ENCODE measurements around the gene TAF4. TPM values are rescaled to one million over a fixed set of nuclear protein-coding genes. Genes with fewer than 3 reads are reported as not detected.

The TAF4 gene
- polyA plus RNA-seq, 4 donors = 4.6 to 18.3 (median 7.9) TPM

DNA sequence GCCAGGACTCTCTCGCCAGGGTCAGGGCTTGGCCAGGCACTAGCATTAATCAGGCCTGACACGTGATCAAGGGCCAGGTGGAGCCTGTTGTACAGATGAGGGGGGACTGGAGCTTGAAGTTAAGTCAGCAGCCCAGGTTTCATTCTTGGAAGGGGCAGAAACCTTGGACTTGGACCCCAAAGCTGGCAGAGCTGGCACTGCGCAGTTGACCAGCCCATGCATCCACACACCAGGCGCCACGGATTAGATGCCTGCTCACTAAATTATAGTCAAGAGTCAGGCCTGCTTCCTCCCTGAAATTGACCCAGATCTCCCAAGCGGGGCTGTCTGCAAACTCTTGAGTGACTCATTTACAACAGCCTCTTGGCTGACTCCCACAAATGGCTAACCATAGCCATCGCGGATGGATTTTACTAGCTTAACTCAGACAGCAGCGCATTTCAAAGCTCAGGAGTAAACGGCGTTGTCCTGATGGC lies 4.1 kb upstream of the TAF4 start:
- 14 to 57% (median 44%) methylated on average over 11 of the region's 11 CpGs for WGBS, 3 donors
- Histone ChIP-seq H3K36me3 (ENCODE audit: control insufficient read depth in 3 of 3, insufficient read depth in 2 of 3, low read depth in 1 of 3, low read length in 3 of 3) (no peaks in the 10 kb centered on the region), H3K27me3 (ENCODE audit: control insufficient read depth in 3 of 3, insufficient read depth in 3 of 3, low read length in 3 of 3) (no peaks in the 10 kb centered on the region), H3K4me1 (ENCODE audit: control insufficient read depth in 3 of 3, insufficient read depth in 2 of 3, low read depth in 1 of 3, low read length in 2 of 3) (peaks cover 4 to 32% (median 12%) of the 10 kb centered on the region in 3 donors), H3K4me3 (ENCODE audit: low read depth in 1 of 3, low read length in 3 of 3) (no peak overlapping the region), H3K27ac (ENCODE audit: low read depth in 1 of 3, low read length in 2 of 3) (peak overlapping the region; percentile 33 to 70 (median 56)), H3K9me3 (ENCODE audit: control insufficient read depth in 2 of 2, insufficient read depth in 1 of 2, low read depth in 1 of 2, low read length in 1 of 2) (peaks cover 0 to 15% of the 10 kb centered on the region in 2 donors)
- FAIRE-seq (no peak), DNase-seq (peak; percentile 41 to 77)

DNA sequence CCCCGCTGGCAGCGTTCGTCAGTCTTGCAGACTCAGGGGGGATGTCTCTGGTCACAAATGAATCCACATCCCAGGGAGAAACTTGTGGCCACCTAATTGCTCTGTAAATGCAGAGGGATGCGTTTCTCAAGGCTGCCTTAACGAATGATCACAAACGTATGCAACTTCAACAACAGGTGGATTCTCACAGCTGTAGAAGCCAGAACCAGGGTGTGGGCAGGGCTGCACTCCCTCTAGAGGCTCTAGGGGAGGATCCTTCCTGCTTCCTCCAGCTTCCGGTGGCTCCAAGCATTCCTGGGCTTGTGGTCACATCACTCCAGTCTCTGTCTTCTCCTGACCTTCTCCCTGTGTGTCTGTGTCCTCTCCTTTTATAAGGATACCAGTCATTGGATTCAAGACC lies 3.3 kb upstream of the TAF4 start:
- 59 to 75% (median 74%) methylated on average over 7 of the region's 7 CpGs for WGBS, 3 donors
- Histone ChIP-seq H3K27me3 (ENCODE audit: control insufficient read depth in 3 of 3, insufficient read depth in 3 of 3, low read length in 3 of 3) (no peaks in the 10 kb centered on the region), H3K27ac (ENCODE audit: low read depth in 1 of 3, low read length in 2 of 3) (peak overlapping the region in 2 of 3 donors; percentile 56 to 70), H3K36me3 (ENCODE audit: control insufficient read depth in 3 of 3, insufficient read depth in 2 of 3, low read depth in 1 of 3, low read length in 3 of 3) (peaks cover 0 to 1% (median 0%) of the 10 kb centered on the region in 3 donors), H3K4me3 (ENCODE audit: low read depth in 1 of 3, low read length in 3 of 3) (no peak overlapping the region), H3K9me3 (ENCODE audit: control insufficient read depth in 2 of 2, insufficient read depth in 1 of 2, low read depth in 1 of 2, low read length in 1 of 2) (peaks cover 0 to 12% of the 10 kb centered on the region in 2 donors), H3K4me1 (ENCODE audit: control insufficient read depth in 3 of 3, insufficient read depth in 2 of 3, low read depth in 1 of 3, low read length in 2 of 3) (peaks cover 6 to 33% (median 12%) of the 10 kb centered on the region in 3 donors)
- DNase-seq = peak in 1 of 2 donors; percentile 29
- FAIRE-seq = no peak

GRCh38 chr20:62067547-62068260 lies 2.0 kb upstream of the TAF4 start:
- Histone ChIP-seq H3K36me3 (ENCODE audit: control insufficient read depth in 3 of 3, insufficient read depth in 2 of 3, low read depth in 1 of 3, low read length in 3 of 3) (peaks cover 0 to 14% (median 0%) of the 10 kb centered on the region in 3 donors), H3K4me3 (ENCODE audit: low read depth in 1 of 3, low read length in 3 of 3) (peak overlapping the region in 1 of 3 donors; percentile 14), H3K27me3 (ENCODE audit: control insufficient read depth in 3 of 3, insufficient read depth in 3 of 3, low read length in 3 of 3) (no peaks in the 10 kb centered on the region), H3K9me3 (ENCODE audit: control insufficient read depth in 2 of 2, insufficient read depth in 1 of 2, low read depth in 1 of 2, low read length in 1 of 2) (no peaks in the 10 kb centered on the region), H3K27ac (ENCODE audit: low read depth in 1 of 3, low read length in 2 of 3) (peak overlapping the region; percentile 95 to 97 (median 96)), H3K4me1 (ENCODE audit: control insufficient read depth in 3 of 3, insufficient read depth in 2 of 3, low read depth in 1 of 3, low read length in 2 of 3) (peaks cover 6 to 41% (median 15%) of the 10 kb centered on the region in 3 donors)
- 27 to 49% (median 40%) methylated on average over 16 to 18 of the region's 18 CpGs for WGBS, 3 donors
- FAIRE-seq (no peak), DNase-seq (peak; percentile 37 to 41)

- Histone ChIP-seq H3K27me3 (ENCODE audit: control insufficient read depth in 3 of 3, insufficient read depth in 3 of 3, low read length in 3 of 3) (no peaks in the 10 kb centered on the region), H3K4me3 (ENCODE audit: low read depth in 1 of 3, low read length in 3 of 3) (peak overlapping the region in 2 of 3 donors; percentile 48 to 69), H3K36me3 (ENCODE audit: control insufficient read depth in 3 of 3, insufficient read depth in 2 of 3, low read depth in 1 of 3, low read length in 3 of 3) (peaks cover 0 to 17% (median 0%) of the 10 kb centered on the region in 3 donors), H3K27ac (ENCODE audit: low read depth in 1 of 3, low read length in 2 of 3) (peak overlapping the region; percentile 95 to 97 (median 96)), H3K9me3 (ENCODE audit: control insufficient read depth in 2 of 2, insufficient read depth in 1 of 2, low read depth in 1 of 2, low read length in 1 of 2) (no peaks in the 10 kb centered on the region), H3K4me1 (ENCODE audit: control insufficient read depth in 3 of 3, insufficient read depth in 2 of 3, low read depth in 1 of 3, low read length in 2 of 3) (peaks cover 6 to 41% (median 15%) of the 10 kb centered on the region in 3 donors)
- 6 to 13% (median 6%) methylated on average over 15 of the region's 15 CpGs for WGBS, 3 donors
- DNase-seq = peak; percentile 91 to 93
- no peak for FAIRE-seq
These were observed 1.3 kb upstream of the TAF4 start for GRCh38 chr20:62066983-62067433.

GRCh38 chr20:62066339-62066982 lies 780 bp upstream of the TAF4 start:
- H3K4me3 ChIP-seq (ENCODE audit: low read depth in 1 of 3, low read length in 3 of 3) = peak overlapping the region; percentile 48 to 76 (median 69)
- peak overlapping the region; percentile 95 to 97 (median 96) for H3K27ac ChIP-seq (ENCODE audit: low read depth in 1 of 3, low read length in 2 of 3)
- no peaks in the 10 kb centered on the region for H3K9me3 ChIP-seq (ENCODE audit: control insufficient read depth in 2 of 2, insufficient read depth in 1 of 2, low read depth in 1 of 2, low read length in 1 of 2)
- FAIRE-seq (no peak), DNase-seq (peak; percentile 69 to 79)
- H3K4me1 ChIP-seq (ENCODE audit: control insufficient read depth in 3 of 3, insufficient read depth in 2 of 3, low read depth in 1 of 3, low read length in 2 of 3) = peaks cover 6 to 41% (median 15%) of the 10 kb centered on the region in 3 donors
- 0 to 1% (median 1%) methylated on average over 29 to 47 of the region's 47 CpGs for WGBS, 3 donors
- H3K27me3 ChIP-seq (ENCODE audit: control insufficient read depth in 3 of 3, insufficient read depth in 3 of 3, low read length in 3 of 3) = no peaks in the 10 kb centered on the region
- H3K36me3 ChIP-seq (ENCODE audit: control insufficient read depth in 3 of 3, insufficient read depth in 2 of 3, low read depth in 1 of 3, low read length in 3 of 3) = peaks cover 0 to 20% (median 0%) of the 10 kb centered on the region in 3 donors

DNA sequence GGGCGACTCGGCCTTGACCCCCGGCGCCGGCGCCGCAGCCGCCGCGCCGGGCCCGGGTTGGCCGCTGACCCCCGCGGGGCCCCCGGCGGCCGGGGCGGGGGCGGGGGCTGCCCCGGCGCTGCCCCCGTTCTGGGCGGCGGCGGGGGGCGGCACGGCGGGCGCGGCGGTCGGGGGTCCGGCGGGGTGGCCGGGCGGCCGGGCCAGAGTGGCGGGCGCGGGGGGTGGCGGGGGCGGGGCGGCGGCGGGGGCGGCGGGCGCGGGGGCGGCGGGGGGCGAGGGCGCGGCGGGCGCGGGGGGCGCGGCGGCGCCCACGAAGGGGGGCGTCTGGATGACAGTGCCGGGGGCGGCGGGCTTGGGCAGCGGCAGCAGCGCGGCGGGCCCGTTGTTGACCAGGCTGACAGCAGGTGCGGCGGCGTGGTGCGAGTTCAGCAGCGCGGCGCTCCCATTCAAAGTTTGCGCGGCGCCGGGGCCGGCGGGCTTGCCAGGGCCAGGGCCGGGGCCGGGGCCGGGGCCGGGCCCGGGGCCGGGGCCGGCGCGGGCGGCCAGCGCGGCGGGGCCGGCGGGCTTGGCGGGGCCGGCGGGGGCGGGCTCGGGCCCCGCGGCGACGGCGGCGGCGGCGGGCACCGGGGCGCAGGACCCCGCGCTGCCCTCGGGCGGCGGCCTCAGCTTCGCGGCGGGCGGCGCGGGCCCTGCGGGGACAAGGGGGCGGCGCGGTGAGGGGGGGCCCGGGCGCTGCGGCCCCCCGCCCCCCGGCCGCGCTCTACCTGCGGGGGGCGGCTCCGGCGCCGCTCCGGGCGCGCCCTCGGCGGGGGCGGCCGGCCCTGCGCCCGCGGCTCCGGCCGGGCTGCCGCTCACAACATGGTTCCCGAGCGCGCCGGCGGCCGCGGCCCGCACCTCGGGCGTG lies 659 bp downstream of the TAF4 start:
- WGBS, 3 donors = 0 to 1% (median 0%) methylated on average over 9 to 165 of the region's 165 CpGs
- FAIRE-seq = no peak
- DNase-seq = peak in 1 of 2 donors; percentile 23
- Histone ChIP-seq H3K4me3 (ENCODE audit: low read depth in 1 of 3, low read length in 3 of 3) (peak overlapping the region; percentile 30 to 93 (median 69)), H3K4me1 (ENCODE audit: control insufficient read depth in 3 of 3, insufficient read depth in 2 of 3, low read depth in 1 of 3, low read length in 2 of 3) (peaks cover 6 to 38% (median 17%) of the 10 kb centered on the region in 3 donors), H3K36me3 (ENCODE audit: control insufficient read depth in 3 of 3, insufficient read depth in 2 of 3, low read depth in 1 of 3, low read length in 3 of 3) (peaks cover 0 to 27% (median 0%) of the 10 kb centered on the region in 3 donors), H3K27me3 (ENCODE audit: control insufficient read depth in 3 of 3, insufficient read depth in 3 of 3, low read length in 3 of 3) (no peaks in the 10 kb centered on the region), H3K9me3 (ENCODE audit: control insufficient read depth in 2 of 2, insufficient read depth in 1 of 2, low read depth in 1 of 2, low read length in 1 of 2) (no peaks in the 10 kb centered on the region), H3K27ac (ENCODE audit: low read depth in 1 of 3, low read length in 2 of 3) (peak overlapping the region in 2 of 3 donors; percentile 33 to 74)

- H3K4me1 ChIP-seq (ENCODE audit: control insufficient read depth in 3 of 3, insufficient read depth in 2 of 3, low read depth in 1 of 3, low read length in 2 of 3) = peaks cover 6 to 31% (median 12%) of the 10 kb centered on the region in 3 donors
- FAIRE-seq = no peak
- peak overlapping the region in 2 of 3 donors; percentile 22 to 41 for H3K27ac ChIP-seq (ENCODE audit: low read depth in 1 of 3, low read length in 2 of 3)
- DNase-seq = peak; percentile 63
- peak overlapping the region; percentile 38 to 93 (median 69) for H3K4me3 ChIP-seq (ENCODE audit: low read depth in 1 of 3, low read length in 3 of 3)
- no peaks in the 10 kb centered on the region for H3K27me3 ChIP-seq (ENCODE audit: control insufficient read depth in 3 of 3, insufficient read depth in 3 of 3, low read length in 3 of 3)
- peaks cover 0 to 33% (median 0%) of the 10 kb centered on the region in 3 donors for H3K36me3 ChIP-seq (ENCODE audit: control insufficient read depth in 3 of 3, insufficient read depth in 2 of 3, low read depth in 1 of 3, low read length in 3 of 3)
- WGBS, 3 donors = 17 to 30% (median 29%) methylated on average over 30 to 60 of the region's 60 CpGs
- H3K9me3 ChIP-seq (ENCODE audit: control insufficient read depth in 2 of 2, insufficient read depth in 1 of 2, low read depth in 1 of 2, low read length in 1 of 2) = no peaks in the 10 kb centered on the region
These were observed 1.5 kb downstream of the TAF4 start for GRCh38 chr20:62063981-62064769.

All from small intestine (tissue), 7 donors.